Fibroblast of skin of back (primary cell): Measurements from ENCODE around the gene LZTR1.
"Not testable (repeated sequence)": the region's sequence is repeated elsewhere in the genome, so short reads cannot be mapped to it uniquely, and the experiment has no call there.

Experiments
- DNase-seq: peaks from one replicate; pipeline ENCODE4 v3.0.0-alpha.2; 2013

Gene LZTR1

DNA sequence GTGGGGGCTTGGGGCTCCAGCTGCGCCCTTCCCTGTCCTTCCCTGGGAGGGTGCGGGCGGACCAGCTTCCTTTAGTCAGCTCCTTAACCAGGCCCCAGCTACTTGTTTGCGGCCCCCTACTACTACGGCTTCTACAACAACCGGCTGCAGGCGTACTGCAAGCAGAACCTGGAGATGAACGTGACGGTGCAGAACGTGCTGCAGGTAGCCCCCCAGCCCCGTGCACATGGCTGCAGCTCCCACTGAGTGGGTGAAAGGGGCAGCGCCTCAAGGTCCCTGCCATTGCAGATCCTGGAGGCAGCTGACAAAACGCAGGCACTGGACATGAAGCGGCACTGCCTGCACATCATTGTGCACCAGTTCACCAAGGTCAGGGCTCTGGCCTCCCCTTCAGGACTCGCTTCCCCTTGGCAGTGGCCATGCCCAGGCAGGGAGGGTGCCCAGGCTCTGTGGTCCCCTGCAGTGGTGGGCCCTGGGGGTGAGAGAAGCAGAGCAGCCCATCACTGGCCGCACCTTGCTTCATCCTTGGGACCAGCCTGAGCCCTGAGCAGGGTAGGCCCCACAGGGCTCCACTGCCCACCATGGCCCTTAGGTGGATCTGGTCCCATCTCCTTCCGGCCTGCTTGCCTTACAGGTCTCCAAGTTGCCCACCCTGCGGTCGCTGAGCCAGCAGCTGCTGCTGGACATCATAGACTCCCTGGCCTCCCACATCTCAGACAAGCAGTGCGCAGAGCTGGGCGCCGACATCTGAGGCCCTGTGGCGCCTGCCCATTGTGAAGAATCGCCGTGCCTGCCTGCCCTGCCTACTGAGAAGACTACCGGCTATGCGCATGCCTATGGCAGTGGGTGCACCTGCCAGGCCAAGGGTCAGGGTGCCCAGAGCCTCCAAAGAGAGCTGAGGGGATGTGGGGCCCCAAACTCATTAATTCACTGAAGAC lies 14.8 kb downstream of the LZTR1 start:
- DNase-seq = no peak

DNA sequence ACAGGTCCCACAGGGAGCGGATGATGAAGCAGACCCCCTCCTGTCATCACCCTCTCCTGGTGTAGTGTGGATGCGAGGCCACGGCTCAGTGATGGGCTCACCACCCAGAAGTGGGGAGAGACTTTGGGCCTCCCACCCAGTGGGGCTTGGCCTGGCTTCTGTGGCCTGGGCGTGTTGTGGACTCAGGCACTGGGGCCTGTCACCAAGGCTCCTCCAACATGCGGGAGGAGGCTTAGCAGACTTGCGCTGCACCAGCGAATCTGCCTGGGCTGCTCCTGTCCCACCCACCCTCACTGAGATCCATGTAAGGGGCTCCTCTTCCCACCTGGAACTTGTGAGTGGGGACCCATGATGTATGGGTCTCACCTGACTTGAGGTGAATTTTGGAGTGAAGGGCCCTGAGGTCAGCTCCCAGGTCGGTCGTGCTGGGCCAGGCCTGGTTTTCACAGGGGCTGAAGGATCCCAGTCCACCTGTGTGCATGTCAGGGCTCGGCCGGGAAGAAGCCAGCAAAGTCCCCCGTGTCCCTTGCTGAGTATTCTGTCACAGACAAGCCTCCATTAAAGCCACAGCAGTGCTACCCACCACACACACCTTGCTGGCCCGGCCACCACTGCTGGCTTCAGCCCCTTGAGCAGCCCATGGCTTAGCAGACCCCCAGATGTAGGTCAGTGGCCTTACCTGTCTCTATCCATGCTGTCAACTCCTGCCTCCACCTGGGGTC lies 15.6 kb downstream of the LZTR1 start:
- DNase-seq = no peak

DNA sequence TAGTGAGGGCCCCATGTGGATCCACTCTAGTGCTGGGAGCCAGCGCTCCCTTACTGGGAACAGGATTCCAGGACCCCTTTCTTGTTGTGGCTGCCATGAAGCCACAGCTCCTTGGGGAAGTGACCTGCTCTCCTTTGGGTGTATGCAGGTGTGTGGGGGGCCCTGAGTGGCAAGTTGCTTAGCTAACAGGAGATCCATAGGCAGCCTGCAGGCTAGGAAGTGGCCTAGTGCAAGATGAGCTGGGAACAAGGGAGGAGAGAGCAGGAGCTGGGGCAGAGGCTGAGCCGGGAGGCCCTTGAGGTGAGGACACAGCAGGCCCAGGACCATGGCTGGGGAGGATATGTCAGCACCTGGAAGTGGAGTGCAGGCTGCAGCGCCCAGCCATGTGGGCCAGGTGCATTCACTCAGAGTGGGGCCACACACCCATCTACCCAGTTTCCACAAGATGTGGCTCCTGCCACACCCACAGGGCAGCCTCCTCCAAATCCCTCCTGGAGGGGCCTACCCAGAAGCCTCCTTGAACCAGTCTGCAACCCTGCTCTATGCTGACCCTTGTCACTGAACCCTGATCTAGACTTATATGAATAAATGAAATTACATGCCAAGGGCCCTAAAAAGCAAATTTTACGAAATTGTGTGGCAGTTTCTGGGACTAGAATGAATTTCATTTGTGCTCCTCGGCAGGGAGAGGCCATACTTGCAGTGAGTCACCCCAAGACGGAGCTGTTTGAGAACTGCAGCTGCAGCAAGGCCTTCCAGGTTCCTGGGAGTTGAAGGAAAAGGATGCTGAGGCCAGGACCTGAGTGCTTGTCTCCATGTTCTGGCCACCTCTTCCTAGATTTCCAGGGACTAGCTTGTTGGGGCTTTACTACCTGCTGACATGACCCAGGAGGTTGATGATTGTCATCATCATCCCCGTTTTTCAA lies 16.6 kb downstream of the LZTR1 start:
- DNase-seq = no peak

DNA sequence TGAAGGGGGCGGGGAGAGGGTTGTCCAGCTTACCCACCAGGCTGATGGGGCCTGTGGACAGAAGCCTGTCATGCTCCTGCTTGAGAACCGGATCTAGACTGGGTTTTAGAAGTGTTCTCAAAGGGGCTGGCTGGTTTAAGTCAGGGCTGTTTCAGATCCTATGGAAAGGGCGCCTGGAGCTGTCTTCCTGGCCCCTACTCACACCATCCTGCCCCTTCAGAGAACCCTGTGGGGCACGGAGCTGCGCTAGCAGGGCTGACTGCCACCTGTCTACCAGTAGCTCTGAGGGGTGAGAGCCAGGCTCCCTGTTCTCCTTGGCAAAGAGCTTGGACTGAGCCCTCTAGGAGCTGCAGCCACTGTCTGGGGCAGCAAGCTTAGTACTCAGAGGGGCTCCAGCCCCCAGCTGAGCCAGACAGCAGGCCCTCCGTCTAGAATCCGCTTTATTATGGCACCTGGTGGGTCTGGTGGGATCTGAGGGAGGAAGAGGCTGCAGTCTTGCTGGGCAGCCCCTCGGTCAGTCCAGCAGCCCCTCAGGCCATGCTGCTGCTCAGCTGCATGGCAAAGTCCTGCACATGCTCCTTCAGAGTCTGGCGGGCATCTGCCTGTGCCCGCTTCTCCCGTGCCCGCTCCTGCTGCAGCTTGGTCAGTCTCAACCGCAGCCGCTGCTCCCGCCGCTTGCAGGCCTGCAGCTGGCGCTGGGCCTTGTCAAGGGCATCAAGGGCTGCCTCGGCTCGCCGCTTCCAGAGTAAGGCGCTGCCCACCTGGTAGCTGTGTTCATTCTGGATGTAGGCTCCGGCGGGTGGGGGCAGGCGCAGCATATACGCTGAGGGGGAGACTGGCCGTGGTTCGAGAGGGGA lies 17.5 kb downstream of the LZTR1 start:
- no peak for DNase-seq

DNA sequence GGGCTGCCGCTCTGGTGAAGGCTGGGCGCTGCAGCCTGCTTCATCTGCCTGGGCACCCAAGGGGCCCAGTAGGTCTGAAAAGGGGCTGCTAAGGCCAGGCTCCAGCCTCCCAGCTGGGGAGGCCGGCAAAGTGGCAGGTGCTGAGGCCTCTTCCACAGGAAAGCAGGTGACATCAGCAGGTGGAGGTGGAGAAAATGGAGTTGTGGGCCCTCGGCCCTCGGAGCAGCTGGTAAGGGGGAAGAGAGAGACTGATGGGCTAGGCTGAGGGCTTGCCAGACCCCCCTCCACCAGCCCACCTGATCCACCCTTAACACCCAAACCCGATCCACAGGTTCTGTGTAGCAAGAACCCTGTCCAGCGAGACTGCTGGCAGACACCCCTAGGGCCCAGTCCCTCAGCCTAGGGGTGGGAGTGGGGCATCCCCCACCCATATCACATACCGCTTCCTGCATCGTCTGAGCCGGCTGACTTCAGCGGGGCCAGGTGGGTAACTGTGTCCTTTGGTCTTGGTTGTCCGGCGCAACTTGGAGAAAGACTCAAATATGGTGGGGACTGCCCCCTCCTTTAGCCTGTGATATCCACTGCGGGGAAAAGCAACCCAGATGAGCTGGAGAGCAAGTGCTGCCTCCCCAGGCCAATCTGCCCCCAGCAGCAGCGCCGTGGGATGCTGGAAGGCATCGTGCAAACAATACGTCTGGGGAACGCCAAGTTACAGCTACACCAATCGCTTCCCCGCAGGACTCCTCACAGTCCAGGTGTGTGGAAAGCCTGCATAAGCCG lies 18.3 kb downstream of the LZTR1 start:
- DNase-seq = no peak

DNA sequence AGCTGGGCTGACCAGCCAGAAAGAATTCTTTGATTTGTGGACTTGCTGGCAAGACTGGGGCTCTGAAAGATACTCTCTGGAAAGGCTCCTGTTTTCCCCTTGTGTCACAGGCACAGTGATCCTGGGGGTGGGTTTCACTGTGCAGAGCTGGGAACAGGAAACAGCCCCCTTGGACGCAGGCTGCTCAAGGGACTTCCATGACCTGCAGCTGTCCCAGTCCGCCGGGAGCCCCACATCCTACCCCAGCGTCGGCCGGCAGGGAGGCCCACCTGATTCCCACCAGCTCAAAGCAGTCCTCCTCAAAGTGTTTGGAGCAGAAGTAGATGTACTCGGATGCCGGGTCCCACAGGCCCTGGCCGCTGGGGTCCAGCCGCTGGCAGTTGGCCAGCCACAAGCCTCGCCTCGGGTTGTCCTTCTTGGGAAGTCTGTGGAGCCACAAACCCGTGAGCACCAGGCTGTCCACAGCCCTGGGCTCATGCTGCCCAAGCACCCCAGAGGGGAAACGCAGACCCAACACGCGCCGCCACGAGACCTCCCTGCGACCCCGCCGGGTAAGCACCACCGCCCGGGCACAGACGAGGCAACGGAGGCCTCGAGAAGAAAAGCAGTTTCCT lies 19.0 kb downstream of the LZTR1 start:
- no peak for DNase-seq

DNA sequence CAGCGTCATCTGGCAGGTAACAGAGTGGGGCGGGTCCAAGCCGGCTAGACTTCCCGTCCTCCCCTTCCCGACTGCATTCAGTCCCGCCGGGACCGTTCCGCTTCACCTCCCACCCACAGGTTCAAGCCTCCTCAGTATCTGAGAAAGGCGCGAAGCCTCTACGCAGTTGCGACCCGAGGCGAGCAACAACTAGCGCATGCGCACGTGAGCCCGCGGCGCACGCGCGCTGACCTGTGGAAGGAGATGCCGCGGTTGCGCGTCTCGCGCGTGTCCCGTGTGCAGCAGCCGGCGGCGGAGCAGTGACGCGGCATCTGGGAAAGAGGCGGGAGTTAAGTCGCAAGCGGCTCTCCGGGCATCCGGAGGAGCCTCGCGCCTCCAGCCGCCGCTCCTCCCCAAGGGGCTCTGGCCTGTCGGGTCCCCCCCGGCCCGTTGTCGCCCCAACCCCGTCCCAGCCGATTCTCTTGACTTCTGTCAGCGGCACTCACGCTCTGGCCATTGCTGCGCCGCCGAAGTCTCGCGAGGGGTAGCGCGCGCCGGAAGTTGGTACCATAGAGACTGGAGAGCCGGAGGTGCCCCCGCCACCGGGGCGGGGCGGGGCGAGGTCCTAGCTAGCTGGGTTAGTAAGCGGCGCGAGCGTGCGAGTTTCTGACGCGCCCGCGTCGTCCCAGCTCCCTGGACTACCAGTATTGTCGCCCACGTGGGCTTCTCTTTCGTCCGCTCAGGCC lies 19.7 kb downstream of the LZTR1 start, which contains the start of gene THAP7:
Gene THAP7 (minus strand): TSS at position 518 of the 725 bp plus-strand sequence. CDS start 207 bp downstream, at position 311.
- peak; percentile 95 for DNase-seq

DNA sequence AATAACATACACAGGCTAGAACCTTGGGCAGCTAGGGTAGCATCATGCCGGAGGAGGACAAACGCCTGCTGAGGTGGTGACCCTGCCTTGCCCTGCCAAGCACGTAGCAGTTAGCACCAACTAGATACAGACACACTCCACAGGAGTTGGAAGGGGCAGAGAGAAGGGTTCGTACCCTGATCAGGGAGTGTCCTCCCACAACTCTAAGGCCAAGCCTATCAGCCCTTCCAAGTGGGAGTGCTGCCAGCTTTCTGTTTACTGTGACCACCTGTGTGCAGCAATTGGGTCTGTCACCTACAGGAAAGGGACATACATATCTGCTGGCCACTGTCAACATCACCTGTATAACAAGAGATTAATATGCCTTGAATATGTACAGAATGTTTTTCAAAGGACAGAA lies 21.7 kb downstream of the LZTR1 start:
- no peak for DNase-seq

DNA sequence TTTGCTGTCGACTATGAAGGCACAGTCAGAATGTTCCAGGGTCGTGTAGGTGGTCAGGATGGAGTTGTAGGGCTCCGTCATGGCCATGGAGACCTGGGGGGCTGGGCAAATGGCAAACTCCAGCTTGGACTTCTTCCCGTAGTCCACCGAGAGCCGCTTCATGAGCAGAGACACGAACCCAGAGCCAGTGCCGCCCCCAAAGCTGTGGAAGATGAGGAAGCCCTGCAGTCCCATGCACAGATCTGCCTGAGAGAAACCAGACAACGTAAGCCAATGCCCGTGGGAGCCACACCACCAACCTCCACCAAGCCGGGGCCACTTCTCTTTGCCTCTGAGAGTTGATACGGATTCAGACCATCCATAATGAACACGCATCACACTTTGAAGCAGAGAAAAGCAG lies 27.1 kb downstream of the LZTR1 start:
- not testable (repeated sequence) for DNase-seq

DNA sequence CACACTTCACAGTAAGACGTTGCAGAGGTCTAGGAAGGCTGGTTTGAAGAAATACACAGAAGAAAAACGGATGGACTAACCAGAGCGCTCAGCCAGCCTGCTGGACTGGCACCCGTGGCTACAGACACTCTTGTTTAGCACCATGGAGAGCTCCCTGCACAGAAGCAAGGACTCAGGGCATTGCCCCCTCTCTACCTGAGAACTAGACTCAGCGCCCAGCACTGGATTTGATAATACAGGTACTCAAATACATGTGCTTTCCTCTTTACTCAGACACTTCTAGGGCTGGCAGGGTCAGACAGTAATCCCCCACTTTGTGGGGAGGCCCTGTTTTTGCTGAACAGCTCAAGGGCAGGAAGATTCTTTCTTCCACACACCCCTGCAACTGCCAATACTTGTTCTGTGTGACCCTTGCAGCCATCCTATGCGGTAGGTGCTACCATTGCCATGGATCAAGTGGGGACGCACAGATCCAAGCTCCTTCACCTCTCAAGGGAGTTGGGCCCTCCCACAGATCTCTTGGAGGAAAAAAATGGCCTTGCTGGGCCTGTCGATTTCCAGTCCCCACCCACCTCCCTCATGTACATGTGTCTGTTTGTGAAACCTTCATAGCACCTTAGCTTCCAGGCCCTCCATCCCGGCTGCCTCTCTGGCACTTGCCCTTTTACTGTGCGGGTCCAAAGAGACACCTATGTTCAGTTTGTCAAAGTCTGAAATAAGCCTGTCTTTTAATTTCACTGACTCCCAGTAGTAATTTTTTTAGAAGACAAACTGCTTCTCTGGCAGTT lies 27.7 kb downstream of the LZTR1 start:
- DNase-seq = peak; percentile 56

DNA sequence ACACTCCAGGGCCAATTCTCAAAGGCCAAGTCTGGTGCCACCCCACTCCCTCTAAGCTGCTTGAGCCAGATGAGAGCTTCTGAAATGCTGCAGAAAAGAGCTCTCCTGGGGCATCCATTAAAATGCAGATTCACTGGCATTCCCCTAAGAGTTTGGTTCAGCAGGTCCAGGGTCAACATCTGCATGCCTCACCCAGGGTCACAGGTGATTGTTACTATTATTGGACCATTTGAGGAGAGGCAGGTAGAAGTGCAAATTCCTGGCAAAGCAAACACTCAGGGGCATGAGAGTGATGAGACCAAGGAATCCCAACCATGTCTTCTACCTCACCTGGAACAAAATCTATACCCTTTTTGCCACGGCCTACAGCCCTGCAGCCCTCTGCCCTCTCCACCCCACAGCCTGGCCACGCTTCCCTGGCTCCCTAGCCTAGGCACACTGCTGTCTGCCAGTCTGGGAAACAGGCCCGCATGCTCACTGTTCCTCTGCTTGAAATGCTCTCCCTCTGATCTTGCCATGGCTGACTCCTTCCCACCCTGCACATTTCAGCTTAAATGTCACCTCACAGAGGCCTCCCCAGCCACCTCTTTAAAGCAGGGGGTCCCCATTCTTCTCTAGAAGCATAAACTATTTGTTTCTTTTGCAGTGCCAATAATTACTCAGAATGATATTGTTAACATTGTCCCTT lies 28.5 kb downstream of the LZTR1 start:
- DNase-seq = no peak

DNA sequence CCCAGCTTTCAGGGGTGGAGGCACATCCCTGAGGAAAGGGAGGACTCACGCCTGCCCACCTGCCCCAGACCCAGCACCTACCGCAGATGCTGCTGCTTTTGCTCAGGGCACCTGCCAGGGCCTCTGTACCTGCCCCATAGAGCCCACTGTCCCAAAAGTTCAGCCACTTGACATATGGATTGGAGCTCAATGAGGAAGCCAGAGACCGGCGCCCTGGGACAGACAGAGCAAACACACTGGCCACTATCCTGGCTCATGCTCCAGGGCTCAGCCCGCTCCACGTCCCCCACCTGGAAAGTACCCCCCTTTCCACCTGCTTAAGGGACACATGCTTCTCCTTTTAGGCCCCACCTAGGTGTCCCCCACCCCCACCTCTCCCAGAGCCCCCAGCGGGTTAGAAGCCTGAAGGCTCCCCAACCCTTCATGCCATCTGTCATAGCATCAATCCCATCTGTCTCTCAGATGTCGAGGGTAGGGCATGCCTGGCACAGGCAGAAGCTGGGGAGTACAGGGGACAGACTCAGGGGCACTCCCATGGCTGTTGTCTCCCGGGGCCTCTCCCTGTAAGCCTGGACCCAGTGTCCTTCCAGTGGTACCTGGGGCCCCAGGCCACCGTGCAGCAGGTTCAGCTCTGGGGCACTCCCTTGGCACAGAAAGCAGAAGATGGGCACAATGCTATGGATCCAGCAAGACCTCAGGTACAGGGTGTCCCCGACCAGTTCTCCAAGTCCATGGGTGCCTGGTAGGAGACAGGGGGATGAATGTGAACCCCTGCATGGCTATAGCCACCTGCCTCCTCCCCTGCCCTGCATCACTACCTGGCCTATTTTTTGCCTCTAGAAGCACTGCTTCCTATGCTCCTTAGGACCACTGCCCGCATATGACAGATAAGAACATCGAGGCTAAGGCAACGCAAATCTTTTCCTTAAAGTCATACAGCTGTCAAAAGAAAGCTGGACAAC lies 30.6 kb downstream of the LZTR1 start:
- no peak for DNase-seq

DNA sequence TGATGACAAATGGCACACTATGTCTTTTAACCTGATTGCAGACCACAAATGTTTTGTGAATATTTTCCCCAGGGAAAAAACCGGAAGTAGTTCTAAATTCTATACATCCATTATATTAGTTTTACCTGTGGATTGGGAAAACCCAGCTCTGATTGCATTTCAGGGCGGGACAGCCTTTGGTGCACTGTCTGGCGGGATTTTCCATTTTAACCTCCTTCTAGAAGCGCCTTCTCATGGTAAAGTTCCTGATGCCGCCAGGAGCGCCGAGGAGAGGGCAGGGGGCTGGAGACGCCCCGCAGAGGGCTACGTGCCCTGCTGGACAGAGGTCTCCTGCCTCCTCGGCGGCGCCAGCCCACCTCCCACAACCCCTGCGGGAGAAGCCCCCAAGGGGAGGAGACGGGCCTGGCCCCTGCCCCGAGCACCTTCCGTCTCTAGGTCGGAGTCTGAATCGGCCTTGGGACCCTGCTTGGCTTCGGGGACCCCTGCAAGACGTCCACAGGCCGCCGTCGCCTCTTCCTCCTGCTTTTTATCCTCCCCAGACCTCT lies 31.6 kb downstream of the LZTR1 start:
- no peak for DNase-seq

DNA sequence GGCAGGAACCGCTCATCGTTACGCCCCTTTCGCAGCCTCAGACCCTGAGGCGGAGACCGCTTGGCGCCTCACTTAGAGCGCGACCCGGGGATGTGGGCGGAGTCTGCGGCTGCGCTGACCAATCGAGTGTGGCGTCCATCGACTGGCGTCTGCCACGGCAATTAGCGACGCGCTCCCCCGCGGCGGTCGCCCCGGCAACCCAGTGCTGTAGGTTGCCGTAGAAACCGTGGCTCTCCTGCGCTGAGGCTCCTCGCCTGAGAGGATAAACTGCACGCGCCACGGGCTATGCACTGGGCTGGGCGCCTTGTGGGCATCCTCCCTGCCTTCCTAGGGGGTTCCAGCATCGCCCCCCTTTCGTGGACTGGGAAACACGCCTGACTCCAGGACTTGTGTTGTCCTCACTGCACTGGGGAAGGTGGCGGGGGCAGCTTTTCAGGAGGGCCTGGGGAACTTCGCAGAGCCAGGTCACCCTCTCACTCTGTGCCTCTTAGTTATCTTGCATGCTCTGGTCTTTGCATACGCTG lies 32.2 kb downstream of the LZTR1 start:
- DNase-seq = peak; percentile 91

DNA sequence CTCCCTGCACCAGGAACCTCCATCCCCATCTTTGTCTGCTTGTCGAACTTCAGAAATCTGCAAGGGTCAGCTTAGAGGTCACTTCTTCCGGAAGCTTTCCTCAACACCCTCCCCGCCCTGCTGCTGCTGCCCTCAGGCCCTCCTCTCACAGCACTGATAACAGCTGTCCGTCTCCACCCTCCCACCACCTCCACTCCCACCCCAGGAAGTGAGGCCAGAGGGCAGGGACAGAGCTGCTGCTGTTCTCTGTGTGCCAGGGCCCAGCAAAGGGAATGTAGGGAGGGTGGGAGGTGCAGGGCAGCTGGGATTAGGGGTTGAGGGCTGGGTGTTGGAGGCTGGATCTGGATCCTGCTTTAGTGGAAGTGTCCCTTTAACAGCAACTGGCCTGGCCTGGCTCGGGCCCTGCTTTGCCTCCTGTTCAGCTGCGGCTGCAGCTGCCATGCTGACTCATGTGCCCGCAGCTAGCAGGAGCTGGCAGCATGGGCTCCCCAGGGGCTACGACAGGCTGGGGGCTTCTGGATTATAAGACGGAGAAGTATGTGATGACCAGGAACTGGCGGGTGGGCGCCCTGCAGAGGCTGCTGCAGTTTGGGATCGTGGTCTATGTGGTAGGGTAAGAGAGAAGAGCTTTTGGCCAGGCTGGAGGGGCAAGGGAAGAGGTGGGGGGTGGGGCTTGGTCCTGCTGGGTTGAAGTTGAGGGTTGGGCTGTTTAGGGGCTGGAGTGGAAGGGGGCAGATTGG lies 32.8 kb downstream of the LZTR1 start, which contains the start of gene P2RX6:
Gene P2RX6 (plus strand): TSS at position 440 of the 740 bp plus-strand sequence. CDS start 10 bp downstream, at position 450.
- peak; percentile 66 for DNase-seq
